GM18873 (cell line): ENCODE results near the gene ZNF654.
A peak's percentile ranks its signal among the peaks of the same experiment; 100 is the strongest.
"Not testable (repeated sequence)": the region's sequence is repeated elsewhere in the genome, so short reads cannot be mapped to it uniquely, and the experiment has no call there.

ENCODE experiments used
- ATAC-seq: cut with Tn5 transposase; IDR thresholded peaks from one replicate; pipeline ENCODE4 v1.9.1; 2021; ENCODE audit warnings: mild to moderate bottlenecking, moderate library complexity, moderate number of reproducible peaks; ENCODE audit not compliant: unreplicated experiment, low FRiP score

ZNF654 gene

GRCh38 chr3:88058581-88059379, at the start of gene ZNF654, which contains the start of gene CGGBP1:
TSS of gene ZNF654 (plus strand) at chr3:88059255. CDS start at chr3:88059320, 65 bp downstream.
TSS of gene CGGBP1 (minus strand) at chr3:88059005. CDS start at chr3:88055976, 3,029 bp downstream.
- ATAC-seq: peak; percentile 96

DNA sequence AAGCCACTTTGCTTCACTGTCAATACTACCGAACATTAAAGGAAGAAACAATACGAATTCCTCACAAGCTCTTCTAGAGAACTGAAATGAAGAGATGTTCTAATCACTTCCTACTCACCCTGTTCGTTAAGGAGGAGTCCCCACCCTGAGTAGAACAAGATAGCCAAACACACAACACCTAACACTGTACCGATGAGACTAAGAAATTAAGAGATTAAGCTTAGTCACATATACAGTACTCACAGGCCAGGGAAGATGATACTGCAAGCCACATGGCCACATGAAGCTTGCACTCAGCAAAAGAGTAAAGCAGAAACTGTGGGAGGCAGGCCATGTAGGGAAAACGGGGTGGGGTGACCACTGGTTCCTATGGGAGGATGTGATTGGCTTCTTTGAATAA, 48.2 kb upstream of the ZNF654 start:
- no peak for ATAC-seq

- ATAC-seq: no peak
Measured at GRCh38 chr3:88013592-88013991, 45.5 kb upstream of the ZNF654 start.

GRCh38 chr3:88015656-88016055, 43.4 kb upstream of the ZNF654 start:
- not testable (repeated sequence) for ATAC-seq

- peak; percentile 82 for ATAC-seq
Measured at GRCh38 chr3:88019024-88019423, 40.0 kb upstream of the ZNF654 start.

DNA sequence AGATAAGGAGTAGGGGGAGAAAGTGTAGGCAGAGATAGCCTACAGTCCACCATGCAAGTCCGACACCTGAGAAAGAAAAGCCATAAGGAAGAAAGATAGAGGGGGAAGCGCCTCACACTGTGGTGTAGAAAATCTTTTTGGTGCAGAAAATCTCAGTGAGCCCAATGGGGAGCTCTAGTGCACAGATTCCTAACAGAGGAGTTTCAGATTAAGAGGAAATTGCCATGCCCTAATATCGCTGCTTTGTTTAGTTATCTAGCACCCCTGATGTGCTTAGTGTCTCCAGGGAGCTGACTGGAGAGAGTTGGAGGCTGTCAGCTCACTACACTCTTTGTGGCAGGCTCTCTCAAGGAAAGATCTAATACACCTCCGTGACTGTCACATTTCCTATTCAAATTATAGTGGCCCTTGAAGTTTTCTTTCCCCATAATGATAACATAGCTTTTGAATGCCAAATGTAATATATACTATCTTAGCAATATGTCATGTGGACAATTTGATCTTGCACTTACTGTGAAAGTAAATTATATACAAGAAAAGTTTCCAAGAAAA, 34.0 kb upstream of the ZNF654 start:
- ATAC-seq: no peak

- no peak for ATAC-seq
Measured at GRCh38 chr3:88028876-88029275, 30.2 kb upstream of the ZNF654 start.

GRCh38 chr3:88030210-88030609, 28.8 kb upstream of the ZNF654 start:
- ATAC-seq: no peak

- ATAC-seq: peak; percentile 85
Measured at GRCh38 chr3:88031642-88032077, 27.4 kb upstream of the ZNF654 start.

DNA sequence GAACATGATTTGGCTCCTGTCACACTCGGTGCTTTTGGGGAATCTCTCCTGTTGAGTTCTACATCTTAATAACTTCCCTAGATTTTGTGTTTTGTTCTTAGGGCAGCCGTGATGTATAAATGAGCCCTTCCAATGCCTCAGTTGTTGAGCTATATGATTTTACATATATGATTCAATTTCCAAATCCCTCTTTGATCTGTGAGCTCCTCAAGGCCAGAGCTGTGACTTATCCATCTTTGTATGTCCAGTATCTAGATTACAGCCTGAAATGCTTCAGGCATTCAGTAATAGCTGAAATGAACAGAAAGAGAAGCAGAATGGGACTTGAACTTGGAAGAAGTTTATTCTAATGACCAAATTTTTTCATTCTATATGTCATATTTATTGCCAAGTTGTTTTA, 26.8 kb upstream of the ZNF654 start:
- no peak for ATAC-seq

DNA sequence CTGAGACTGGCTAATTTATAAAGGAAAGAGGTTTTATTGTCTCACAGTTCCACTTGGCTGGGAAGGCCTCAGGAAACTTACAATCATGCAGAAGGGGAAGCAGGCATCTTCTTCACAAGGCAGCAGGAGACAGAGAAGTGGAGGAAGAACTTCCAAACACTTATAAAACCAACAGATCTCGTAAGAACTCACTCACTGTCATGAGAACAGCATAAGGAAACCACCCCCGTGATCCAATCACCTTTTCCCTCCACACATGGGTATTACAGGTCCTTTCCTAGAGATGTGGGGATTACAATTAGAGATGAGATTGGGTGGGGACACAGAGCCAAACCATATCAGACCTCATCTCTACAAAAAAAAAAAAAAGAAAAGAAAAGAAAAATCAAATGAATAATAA, 26.0 kb upstream of the ZNF654 start:
- ATAC-seq: no peak

DNA sequence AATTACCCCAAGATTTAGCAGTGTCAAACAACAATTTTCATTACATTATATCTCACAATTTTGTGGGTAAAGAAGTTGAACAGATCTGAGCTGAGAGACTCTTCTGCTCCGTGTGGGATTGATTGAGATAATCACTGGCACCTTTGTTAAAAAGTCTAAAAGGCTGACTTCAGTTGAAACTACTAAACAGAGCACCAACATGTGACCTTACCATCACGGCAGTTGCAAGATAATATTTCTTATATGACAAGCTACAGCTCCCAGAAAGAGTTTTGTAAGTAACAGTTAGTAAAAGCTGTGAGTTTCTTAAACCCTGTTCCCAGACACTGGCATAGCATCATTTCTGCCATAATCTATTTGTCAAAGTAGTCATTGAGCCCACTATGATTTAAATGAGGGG, 25.2 kb upstream of the ZNF654 start:
- no peak for ATAC-seq

GRCh38 chr3:88034491-88035275, 24.4 kb upstream of the ZNF654 start:
- ATAC-seq: no peak

DNA sequence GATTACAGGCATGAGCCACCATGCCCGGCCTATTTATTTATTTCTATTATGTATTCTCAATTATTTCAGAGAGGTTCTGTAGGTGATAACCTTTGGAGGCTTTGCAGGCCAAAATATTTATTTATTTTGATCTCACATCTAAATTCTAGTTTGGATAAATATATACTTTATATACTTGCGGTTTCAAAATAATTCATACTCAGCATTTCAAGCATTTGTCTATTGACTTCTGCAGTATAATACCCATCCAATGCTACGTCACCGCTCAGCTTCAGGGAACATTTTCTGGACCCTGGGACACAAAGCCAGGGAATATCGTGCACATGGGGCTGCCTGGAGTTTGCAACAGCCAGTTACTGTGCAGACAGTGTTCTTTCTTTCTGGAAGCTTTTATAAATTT, 22.8 kb upstream of the ZNF654 start:
- ATAC-seq: no peak

DNA sequence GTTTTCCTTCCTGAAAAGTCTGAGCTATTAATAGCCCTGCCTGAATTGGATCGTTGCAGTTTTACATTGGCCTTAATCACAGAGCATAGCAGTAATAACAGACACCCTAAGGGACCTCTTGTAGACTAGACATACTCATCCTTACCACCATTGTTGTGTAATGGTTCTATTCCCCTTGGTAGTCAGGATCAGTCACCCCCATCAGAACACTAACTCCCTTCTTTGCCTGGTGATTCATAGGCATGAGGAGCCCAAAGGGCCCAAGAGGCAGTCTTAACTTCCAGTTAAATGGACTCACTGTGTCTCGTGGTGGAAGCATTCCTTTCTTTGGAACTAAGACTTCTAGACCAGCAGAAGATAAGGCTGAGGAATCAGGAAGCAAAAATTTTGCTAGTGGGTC, 20.5 kb upstream of the ZNF654 start:
- ATAC-seq: no peak

GRCh38 chr3:88040529-88040928, 18.5 kb upstream of the ZNF654 start:
- no peak for ATAC-seq

GRCh38 chr3:88041005-88041404, 18.1 kb upstream of the ZNF654 start:
- ATAC-seq: no peak

DNA sequence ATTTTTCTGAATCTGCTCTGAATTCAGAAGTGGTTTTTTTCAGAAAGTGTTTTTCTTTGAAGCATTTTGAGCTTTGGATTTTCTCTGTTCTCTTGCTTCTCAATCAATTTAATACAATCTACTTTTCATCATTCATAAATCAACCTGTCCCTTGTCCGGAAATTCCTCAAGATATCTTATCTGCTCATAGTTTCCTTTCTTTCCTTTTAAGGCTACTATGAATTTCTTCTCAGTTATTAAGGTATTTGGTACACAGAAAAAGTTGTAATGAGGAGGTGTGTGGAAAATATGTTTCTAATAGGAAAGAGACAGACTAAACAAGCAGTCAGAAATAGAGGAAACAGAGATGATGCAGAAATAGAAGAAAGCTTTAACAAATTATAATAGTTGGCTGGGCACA, 14.6 kb upstream of the ZNF654 start:
- ATAC-seq: no peak

GRCh38 chr3:88046766-88047165, 12.3 kb upstream of the ZNF654 start:
- no peak for ATAC-seq

- ATAC-seq: no peak
Measured at GRCh38 chr3:88057630-88058305, 1.3 kb upstream of the ZNF654 start.

- ATAC-seq: peak; percentile 12
Measured at GRCh38 chr3:88058306-88058580, 812 bp upstream of the ZNF654 start.
